Activated T-helper 2 cell treated with anti-CD3 and anti-CD28 coated beads, Interferon-gamma antibody, Interleukin-2, Interleukin-4, amounts not matched to agents 10 μg/mL and 5 μg/mL and 100 μg/mL, durations not matched to agents 14 hours and 24 hours and 36 hours (primary cell): Measurements from ENCODE around the gene TUFM. TPM values are rescaled to one million over a fixed set of nuclear protein-coding genes. Genes with fewer than 3 reads are reported as not detected.
"Not testable (repeated sequence)": the region's sequence is repeated elsewhere in the genome, so short reads cannot be mapped to it uniquely, and the experiment has no call there.

Source experiments
- DNase-seq: peaks from one replicate; pipeline ENCODE4 v3.0.0; 2021; ENCODE audit warnings: low spot score
- H3K27ac Mint-ChIP-seq: one replicate; pipeline ENCODE4 v1.8.0; 2021; ENCODE audit warnings: mixed read lengths
- H3K27me3 Mint-ChIP-seq: one replicate; pipeline ENCODE4 v1.8.0; 2021; ENCODE audit warnings: low read depth, mixed read lengths
- H3K36me3 Mint-ChIP-seq: one replicate; pipeline ENCODE4 v1.8.0; 2021; ENCODE audit warnings: low read depth, mixed read lengths
- H3K4me1 Mint-ChIP-seq: one replicate; pipeline ENCODE4 v1.8.0; 2021; ENCODE audit warnings: low read depth, mixed read lengths
- H3K4me3 Mint-ChIP-seq: one replicate; pipeline ENCODE4 v1.8.0; 2021; ENCODE audit warnings: low read depth, mild to moderate bottlenecking, moderate library complexity, mixed read lengths
- H3K9me3 Mint-ChIP-seq: one replicate; pipeline ENCODE4 v1.8.0; 2021; ENCODE audit warnings: mixed read lengths
- intact Hi-C: fragments of 100-400 bp; cut with micrococcal nuclease; formaldehyde crosslinking; loops from one replicate; pipeline ENCODE4 v1.15.1; 2023
- total RNA-seq: library from RNA; stranded (reverse); gene quantifications from 2 replicates; pipeline ENCODE4 v1.2.3, GENCODE V29; 2022

TUFM gene
- 202 and 217 TPM in 2 replicates for total RNA-seq

DNA sequence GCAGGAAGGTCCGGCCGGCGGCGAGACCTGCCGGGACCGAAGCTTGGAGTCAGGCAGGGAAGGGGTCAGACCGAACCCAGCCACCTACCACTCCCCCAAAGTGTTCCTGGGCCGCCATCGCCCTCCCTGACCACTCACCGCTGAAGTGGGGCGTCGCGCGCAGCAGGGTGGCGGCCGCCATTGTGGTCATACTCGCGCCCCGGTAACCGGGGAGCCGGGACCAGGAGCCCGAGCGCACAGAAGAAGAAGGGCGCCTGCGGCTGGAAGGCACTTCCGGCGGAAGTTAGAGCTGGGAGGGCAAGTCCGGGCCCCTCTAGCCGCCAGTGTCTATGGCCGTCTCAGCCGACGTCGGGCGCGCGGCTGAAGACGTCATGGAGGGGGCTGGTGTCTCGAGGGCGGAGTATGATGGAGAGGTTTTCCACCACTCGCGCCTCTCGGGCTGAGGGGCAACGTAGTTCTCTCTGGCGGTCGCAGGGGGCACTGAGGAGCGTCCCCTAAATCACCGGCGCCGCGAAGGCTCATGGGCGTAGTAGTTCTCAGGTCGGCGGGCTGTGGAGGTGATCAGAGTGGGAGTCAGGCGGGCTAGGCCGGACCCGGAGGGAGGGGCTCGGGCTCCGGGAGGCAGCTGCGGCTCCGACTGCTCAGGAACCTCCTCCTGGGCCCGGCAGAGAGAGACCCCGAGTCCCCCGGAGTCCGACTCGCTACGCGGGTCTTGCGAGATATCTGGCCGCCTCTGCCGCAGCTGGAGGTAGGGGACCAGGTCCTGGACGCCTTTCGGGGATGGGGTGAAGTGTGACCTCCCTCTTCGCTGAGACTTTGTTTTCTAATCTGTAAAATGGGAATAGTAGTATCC is at the start of gene TUFM:
Gene TUFM, minus strand, starts transcription at position 269 of the 853 bp plus-strand sequence. Its CDS starts 79 bp downstream, at position 190.
- intact Hi-C loops, result loop anchor here (1.0 to 5.0 kb wide), 6 partner anchors 17 to 352 kb away; partner anchors contain the start of genes APOBR, NFATC2IP, RABEP2 and SH2B1
- Mint-ChIP-seq H3K9me3 (no peaks in the 10 kb centered on the region), H3K4me3 (peak within 1 kb of the TSS; percentile 93), H3K4me1 (peaks cover 22% of the 10 kb centered on the region), H3K36me3 (peaks cover 45% of the 10 kb centered on the region), H3K27me3 (no peaks in the 10 kb centered on the region), H3K27ac (peak within 1 kb of the TSS; percentile 97)
- peak; percentile 98 for DNase-seq

DNA sequence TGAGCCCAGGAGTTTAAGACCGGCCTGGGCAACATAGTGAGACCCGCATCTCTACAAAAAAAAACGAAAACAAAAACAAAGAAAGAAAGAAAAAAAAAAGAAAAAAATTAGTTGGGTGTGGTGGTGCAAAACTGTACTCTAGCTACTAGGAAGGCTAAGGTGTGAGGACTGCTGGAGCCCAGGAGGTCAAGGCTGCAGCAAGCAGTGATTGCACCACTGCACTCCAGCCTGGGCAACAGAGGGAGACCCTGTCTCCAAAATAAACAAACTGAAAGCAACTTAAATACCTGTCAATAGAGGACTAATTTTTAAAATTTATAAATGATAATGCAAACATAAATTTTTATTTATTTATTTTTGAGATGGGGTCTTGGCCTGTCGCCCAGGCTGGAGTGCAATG is 49.5 kb upstream of the TUFM start:
- no peak overlapping the region for H3K27ac Mint-ChIP-seq
- no peaks in the 10 kb centered on the region for H3K4me1 Mint-ChIP-seq
- H3K4me3 Mint-ChIP-seq, result no peak overlapping the region
- DNase-seq, result no peak
- no peaks in the 10 kb centered on the region for H3K9me3 Mint-ChIP-seq
- intact Hi-C loops, result no loop called here
- no peaks in the 10 kb centered on the region for H3K36me3 Mint-ChIP-seq
- no peaks in the 10 kb centered on the region for H3K27me3 Mint-ChIP-seq

DNA sequence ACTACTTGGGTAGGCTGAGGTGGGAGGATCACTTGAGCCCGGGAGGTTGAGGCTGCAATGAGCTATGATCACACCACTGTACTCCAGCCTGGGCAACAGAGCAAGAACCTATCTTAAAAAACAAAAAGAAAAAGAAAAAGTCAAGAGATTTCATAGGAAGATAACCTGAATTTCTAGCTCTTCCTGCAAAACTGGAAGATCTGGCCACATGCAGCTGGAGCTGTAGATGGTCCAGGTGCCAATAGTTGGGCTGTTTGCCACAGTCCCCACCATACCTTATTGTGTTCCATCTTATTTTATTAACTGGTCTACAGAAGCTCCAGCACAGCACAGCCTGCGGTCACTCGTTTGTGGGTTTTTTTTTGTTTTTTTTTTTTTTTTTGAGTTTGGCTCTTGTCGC is 47.1 kb upstream of the TUFM start:
- intact Hi-C loops, result no loop called here
- DNase-seq, result no peak
- no peaks in the 10 kb centered on the region for H3K4me1 Mint-ChIP-seq

DNA sequence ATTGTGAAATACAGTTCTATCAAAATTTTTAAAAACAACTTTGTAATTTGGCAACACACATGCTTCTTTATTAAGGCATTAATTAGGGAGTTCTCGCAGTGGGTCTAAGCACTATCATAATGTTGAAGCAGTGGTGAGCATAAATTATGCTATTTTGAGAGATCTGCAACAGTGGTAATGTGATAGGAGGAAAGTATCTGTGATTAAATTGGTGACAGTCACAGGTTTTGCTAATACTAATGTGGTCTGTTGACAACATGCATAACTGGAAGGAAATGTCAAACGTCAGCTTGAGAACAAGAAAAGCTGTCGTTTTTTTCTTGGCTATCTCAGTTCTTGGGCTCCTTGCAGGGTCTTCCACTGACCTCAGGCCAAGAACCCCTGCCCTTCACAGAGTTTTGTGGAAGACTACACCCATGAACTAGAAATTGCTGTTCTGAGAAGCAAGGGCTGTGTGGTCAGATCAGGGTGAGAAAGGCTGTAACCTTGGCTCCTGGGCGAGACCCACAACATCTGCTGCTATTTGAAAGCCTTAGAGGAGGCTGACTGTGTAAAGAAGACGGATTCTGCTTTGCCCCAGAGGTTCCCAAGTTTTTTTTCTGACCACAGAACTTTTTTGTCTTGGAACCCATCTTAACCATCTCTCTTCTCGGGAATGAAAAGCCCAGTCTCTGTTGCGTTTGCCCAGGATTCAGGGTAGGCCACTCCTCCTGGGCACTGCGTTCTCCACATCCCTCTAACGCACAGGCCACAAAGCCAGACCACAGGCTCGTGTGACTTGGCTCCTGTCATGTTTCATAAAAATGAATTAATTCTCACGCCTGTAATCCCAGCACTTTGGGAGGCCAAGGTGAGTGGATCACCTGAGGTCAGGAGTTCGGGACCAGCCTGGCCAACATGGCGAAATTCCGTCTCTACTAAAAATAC is 46.1 kb upstream of the TUFM start:
- Mint-ChIP-seq H3K36me3 (no peaks in the 10 kb centered on the region), H3K27ac (no peak overlapping the region), H3K9me3 (no peaks in the 10 kb centered on the region), H3K4me3 (no peak overlapping the region), H3K4me1 (no peaks in the 10 kb centered on the region), H3K27me3 (no peaks in the 10 kb centered on the region)
- intact Hi-C loops, result no loop called here
- DNase-seq, result no peak

More for the DNA sequence above, 47.1 kb upstream of the TUFM start:
- Mint-ChIP-seq H3K27me3 (no peaks in the 10 kb centered on the region), H3K36me3 (no peaks in the 10 kb centered on the region), H3K9me3 (no peaks in the 10 kb centered on the region), H3K27ac (no peak overlapping the region), H3K4me3 (no peak overlapping the region)

DNA sequence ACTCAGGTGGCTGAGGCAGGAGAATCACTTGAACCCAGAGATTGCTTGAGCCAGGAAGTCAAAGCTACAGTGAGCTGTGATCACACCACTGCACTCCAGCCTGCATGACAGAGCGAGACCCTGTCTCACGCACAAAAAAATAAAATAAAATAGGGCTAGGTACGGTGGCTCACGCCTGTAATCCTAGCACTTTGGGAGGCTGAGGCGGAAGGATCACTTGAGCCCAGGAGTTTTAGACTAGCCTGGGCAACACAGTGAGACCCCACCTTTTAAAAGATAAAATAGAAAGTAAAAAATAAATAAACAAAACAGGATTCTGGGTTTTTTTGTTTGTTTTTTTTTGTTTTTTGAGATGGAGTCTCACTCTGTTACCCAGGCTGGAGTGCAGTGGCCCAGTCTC is 44.2 kb upstream of the TUFM start:
- H3K27me3 Mint-ChIP-seq, H3K4me3 Mint-ChIP-seq, intact Hi-C loops, DNase-seq, H3K36me3 Mint-ChIP-seq, H3K9me3 Mint-ChIP-seq, H3K27ac Mint-ChIP-seq, H3K4me1 Mint-ChIP-seq: not testable (repeated sequence)

DNA sequence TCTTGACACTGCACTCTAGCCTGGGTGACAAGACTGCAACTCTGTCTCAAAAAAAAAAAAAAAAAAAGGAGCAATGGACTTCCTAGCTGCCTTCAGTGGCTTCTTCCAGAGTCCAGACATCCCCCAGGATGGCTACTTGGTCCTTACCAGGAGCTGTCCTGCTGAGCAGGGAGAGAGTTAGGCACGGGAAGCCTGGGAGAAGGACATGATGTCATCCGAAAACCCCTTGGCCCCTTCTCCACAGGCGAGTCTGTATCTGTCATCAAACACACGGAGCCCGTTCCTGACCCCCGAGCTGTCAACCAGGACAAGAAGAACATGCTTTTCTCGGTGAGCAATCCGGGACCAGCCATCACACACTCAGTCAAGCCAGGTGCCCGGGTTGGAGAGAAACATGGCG is 40.8 kb upstream of the TUFM start:
- H3K4me1 Mint-ChIP-seq, result no peaks in the 10 kb centered on the region
- no peaks in the 10 kb centered on the region for H3K27me3 Mint-ChIP-seq
- no peak overlapping the region for H3K4me3 Mint-ChIP-seq
- no peak for DNase-seq
- intact Hi-C loops, result no loop called here
- no peak overlapping the region for H3K27ac Mint-ChIP-seq
- H3K9me3 Mint-ChIP-seq, result no peaks in the 10 kb centered on the region
- H3K36me3 Mint-ChIP-seq, result no peaks in the 10 kb centered on the region

DNA sequence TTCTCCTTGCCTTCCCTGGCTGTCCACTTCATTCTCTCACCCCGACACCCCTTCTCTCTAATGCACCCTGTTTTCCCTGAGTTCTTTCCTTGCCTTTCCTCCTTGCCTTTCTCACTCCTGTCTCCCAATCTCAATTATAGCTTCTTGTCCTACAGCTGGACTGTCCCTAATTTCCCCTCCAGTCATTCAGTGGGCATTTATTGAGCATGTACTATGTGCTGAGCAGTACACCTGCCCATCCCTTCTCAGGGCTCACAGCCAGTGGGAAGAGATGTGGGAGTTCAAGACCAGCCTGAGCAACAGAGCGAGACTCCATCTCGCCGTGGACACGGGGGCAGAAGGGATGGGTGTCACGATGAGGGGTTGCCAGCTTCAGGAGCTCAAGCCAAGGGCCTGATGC is 37.9 kb upstream of the TUFM start:
- H3K9me3 Mint-ChIP-seq, result no peaks in the 10 kb centered on the region
- H3K27ac Mint-ChIP-seq, result no peak overlapping the region
- H3K36me3 Mint-ChIP-seq, result no peaks in the 10 kb centered on the region
- no peak for DNase-seq
- no peak overlapping the region for H3K4me3 Mint-ChIP-seq
- H3K27me3 Mint-ChIP-seq, result peaks cover 2% of the 10 kb centered on the region
- H3K4me1 Mint-ChIP-seq, result peaks cover 10% of the 10 kb centered on the region
- intact Hi-C loops, result no loop called here

DNA sequence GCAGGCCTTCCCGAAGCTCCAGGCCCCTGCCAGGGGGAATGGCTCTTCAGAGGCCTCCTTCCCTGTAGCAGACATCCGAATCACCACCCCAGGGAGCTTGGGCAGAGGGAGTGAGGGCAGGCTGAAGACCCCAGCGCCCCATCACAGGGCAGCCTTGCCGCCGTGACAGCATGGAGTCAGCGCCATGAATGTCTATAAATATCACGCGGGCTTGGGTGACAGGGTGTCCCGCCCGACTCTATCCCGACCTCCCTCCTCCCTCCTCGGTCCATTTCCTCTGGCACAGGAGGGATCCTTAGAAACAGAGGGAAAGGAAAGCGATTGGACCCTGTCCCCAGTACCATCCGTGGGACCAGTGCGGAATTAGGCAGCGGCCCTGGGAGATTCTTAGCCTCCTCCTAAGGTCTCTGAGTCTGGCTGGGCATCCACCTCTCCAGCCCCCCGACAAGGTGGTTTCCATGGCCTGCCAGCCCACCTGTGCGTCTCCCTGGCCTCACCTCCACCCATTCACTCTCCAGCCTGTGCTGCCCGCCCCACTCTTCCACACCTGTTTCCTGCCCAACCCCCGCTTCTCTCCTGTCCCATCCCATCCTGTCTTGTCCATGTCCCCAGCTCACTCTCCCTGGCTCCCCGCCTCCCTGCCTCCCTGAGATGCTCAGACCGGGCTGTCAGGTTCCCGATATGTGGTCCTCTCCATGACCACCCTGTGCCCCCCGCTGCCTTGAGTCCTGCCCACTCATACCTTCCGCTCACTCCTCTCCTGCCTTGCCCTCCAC is 37.3 kb upstream of the TUFM start:
- no peak for DNase-seq
- peaks cover 2% of the 10 kb centered on the region for H3K27me3 Mint-ChIP-seq
- no peak overlapping the region for H3K27ac Mint-ChIP-seq
- peaks cover 13% of the 10 kb centered on the region for H3K4me1 Mint-ChIP-seq
- no peaks in the 10 kb centered on the region for H3K36me3 Mint-ChIP-seq
- intact Hi-C loops, result no loop called here
- no peaks in the 10 kb centered on the region for H3K9me3 Mint-ChIP-seq
- H3K4me3 Mint-ChIP-seq, result no peak overlapping the region

DNA sequence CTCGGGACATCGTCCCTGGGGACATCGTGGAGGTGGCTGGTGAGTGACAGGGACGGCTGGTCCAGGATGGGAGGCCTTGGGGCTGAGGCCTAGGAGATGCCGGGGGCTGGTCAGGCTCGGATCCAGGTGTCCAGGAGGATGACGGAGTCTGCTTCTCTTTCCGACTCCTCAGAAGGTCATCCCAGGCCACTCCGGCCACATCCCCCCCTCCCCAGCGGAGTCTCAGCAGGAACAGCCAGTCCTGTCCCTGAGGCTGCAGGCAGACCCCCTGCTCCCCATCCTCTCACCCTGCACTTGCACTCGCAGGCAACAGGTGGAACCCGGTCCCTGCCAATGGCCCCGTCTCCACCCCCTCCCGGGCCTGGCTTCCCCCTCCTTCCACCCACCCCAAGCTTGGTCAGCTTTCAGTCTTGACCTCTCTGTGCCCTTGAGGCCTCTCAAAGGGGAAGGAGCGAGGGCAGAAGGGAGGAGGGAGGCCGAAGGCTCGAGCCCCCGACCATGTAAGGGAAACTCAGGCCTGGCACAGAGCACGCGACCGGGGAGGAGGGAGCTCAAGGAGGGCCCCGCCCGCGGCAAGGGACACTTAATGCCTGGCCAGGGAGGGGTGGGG is 36.5 kb upstream of the TUFM start:
- H3K27me3 Mint-ChIP-seq, result peaks cover 2% of the 10 kb centered on the region
- H3K9me3 Mint-ChIP-seq, result no peaks in the 10 kb centered on the region
- no peak overlapping the region for H3K27ac Mint-ChIP-seq
- no peaks in the 10 kb centered on the region for H3K36me3 Mint-ChIP-seq
- intact Hi-C loops, result no loop called here
- H3K4me3 Mint-ChIP-seq, result no peak overlapping the region
- no peak for DNase-seq
- peaks cover 15% of the 10 kb centered on the region for H3K4me1 Mint-ChIP-seq

DNA sequence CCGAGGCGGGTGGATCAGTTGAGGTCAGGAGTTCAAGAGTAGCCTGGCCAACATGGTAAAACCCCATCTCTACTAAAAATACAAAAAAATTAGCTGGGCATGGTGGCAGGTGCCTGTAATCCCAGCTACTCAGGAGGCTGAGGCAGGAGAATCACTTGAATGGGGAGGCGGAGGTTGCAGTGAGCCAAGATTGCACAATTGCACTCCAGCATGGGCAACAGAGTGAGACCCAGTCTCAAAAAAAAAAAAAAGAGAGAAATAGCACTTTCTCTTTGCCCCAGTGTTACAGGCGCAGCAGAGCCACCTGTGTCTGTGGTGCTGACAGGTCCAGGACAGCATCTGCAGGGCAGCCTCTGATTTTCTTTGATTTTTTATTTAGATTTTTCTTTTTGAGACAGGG is 35.4 kb upstream of the TUFM start:
- intact Hi-C loops, H3K27me3 Mint-ChIP-seq, H3K36me3 Mint-ChIP-seq, H3K27ac Mint-ChIP-seq, H3K9me3 Mint-ChIP-seq, DNase-seq: not testable (repeated sequence)
- peaks cover 15% of the 10 kb centered on the region for H3K4me1 Mint-ChIP-seq
- H3K4me3 Mint-ChIP-seq, result peak overlapping the region; percentile 72

DNA sequence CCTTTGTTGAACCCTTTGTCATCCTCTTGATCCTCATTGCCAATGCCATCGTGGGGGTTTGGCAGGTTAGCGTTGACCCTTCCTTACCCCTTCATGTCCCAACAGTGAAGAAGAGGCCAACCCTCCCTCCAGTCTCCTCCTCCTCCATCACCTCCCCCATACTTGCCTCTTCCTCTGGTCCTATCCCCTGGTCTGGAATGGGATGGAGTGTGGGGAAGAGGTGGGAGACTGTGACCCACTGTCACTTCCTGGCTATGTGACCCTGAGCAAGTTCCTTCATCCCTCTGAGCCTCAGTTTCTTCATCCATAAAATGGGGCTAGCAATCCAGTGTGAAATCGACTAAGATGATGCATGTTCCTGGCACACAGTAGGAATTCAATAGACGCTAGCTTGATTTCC is 34.8 kb upstream of the TUFM start:
- intact Hi-C loops, result loop anchor here (1.0 kb wide), 1 partner anchor 64 kb away; no protein-coding TSS in a partner anchor
- H3K4me3 Mint-ChIP-seq, result peak overlapping the region; percentile 72

DNA sequence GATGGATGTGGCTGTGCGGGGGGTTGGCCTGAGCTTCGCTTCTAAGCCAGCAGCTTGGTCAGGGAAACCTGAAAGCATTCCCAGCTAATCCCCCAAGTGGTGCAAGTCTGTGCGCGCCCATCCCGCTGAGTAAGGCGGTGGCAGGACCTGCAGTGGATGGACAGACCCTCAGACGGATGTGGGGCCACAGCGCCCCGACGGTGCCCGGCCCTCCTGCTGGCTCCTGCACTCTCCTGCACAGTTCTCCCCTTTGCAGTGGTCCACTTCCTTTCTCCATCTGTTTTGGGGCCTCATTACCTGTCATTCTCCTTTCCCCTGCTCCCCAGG is 34.4 kb upstream of the TUFM start:
- Mint-ChIP-seq H3K36me3 (no peaks in the 10 kb centered on the region), H3K4me3 (peak overlapping the region; percentile 72), H3K9me3 (no peaks in the 10 kb centered on the region), H3K4me1 (peaks cover 15% of the 10 kb centered on the region), H3K27me3 (peaks cover 2% of the 10 kb centered on the region), H3K27ac (no peak overlapping the region)
- DNase-seq, result no peak
- intact Hi-C loops, result loop anchor here (1.0 kb wide), 1 partner anchor 65 kb away; no protein-coding TSS in a partner anchor

More for the DNA sequence above, 34.8 kb upstream of the TUFM start:
- DNase-seq, result no peak
- Mint-ChIP-seq H3K9me3 (no peaks in the 10 kb centered on the region), H3K4me1 (peaks cover 15% of the 10 kb centered on the region), H3K36me3 (no peaks in the 10 kb centered on the region), H3K27ac (peak overlapping the region; percentile 57), H3K27me3 (peaks cover 2% of the 10 kb centered on the region)
